ENCODE measurements around the gene FAM174A. TPM values are rescaled to one million over a fixed set of nuclear protein-coding genes. Genes with fewer than 3 reads are reported as not detected.

The FAM174A gene
- total RNA-seq, 4 donors from 2014 or later = 17.4 to 29.5 (median 28.8) TPM

DNA sequence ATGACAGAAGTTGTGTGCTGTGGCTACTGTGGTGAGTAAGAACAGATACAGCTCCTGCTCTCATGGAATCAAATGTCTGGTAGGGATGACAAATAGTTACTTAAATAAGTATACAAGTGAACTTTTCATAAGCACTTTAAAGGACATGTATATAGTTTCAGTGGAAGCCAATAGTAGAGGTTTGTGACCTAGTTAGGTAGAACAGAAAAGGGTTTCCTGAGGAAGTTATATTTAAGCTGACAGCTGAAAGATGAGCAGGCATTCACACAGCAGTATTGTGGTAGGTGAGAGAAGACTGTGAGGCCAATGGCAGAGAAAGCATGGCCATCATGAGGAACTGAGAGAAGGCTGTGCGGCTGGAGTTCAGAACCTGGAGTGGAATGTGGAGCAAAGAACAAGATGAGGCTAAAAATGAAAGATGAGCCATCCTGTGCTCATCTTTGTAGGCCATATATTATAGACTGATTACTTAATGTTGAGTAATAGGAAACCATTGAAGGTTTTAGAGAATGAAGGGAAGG lies 15.4 kb downstream of the FAM174A start:
- Histone ChIP-seq H3K4me1 (peaks cover 0 to 7% (median 0%) of the 10 kb centered on the region in 4 donors), H3K4me3 (no peak overlapping the region), H3K9me3 (no peaks in the 10 kb centered on the region), H3K27ac (replicated peaks in 1 of 4) (no peak overlapping the region), H3K27me3 (no peaks in the 10 kb centered on the region), H3K36me3 (no peaks in the 10 kb centered on the region)
- no peak for DNase-seq (ENCODE audit: extremely low spot score)
- TF ChIP-seq EP300 (IDR thresholded peaks at IDR 0.05) (no peak), POLR2A (IDR thresholded peaks at IDR 0.05; ENCODE audit: low read depth) (no peak), POLR2AphosphoS5 (IDR thresholded peaks at IDR 0.05) (no peak)
- TF ChIP-seq, protein P1, sequence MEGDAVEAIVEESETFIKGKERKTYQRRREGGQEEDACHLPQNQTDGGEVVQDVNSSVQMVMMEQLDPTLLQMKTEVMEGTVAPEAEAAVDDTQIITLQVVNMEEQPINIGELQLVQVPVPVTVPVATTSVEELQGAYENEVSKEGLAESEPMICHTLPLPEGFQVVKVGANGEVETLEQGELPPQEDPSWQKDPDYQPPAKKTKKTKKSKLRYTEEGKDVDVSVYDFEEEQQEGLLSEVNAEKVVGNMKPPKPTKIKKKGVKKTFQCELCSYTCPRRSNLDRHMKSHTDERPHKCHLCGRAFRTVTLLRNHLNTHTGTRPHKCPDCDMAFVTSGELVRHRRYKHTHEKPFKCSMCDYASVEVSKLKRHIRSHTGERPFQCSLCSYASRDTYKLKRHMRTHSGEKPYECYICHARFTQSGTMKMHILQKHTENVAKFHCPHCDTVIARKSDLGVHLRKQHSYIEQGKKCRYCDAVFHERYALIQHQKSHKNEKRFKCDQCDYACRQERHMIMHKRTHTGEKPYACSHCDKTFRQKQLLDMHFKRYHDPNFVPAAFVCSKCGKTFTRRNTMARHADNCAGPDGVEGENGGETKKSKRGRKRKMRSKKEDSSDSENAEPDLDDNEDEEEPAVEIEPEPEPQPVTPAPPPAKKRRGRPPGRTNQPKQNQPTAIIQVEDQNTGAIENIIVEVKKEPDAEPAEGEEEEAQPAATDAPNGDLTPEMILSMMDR (IDR thresholded peaks at IDR 0.05) = no peak
- WGBS = 64% methylated on average over 1 of the region's 1 CpG
- intact Hi-C loops (cut with DNase I) = no loop called here

DNA sequence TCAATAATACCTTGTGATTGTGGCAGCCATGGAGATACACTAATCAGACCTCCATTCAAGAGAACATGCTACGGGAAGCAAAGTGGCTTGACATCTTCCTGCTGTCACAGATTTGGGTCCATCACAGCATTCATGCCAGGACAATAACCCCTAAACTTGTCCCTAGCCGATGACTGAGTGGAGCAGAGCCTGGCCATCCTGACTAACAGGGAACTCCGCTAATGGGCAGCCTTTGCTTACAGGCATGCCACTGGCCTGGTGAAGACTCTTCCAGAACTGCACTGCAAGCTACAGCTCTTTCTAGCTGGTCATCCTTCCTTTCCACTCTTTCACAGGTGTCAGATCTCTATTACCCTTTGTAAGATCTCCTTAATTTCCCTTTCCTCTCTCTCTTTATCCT lies 16.0 kb downstream of the FAM174A start:
- no peak overlapping the region for H3K27ac ChIP-seq (replicated peaks in 1 of 4)
- no peaks in the 10 kb centered on the region for H3K36me3 ChIP-seq
- no peak for DNase-seq (ENCODE audit: extremely low spot score)
- no peaks in the 10 kb centered on the region for H3K9me3 ChIP-seq
- intact Hi-C loops (cut with DNase I) = no loop called here
- 90% methylated on average over 3 of the region's 3 CpGs for WGBS
- no peak for TF ChIP-seq POLR2A (IDR thresholded peaks at IDR 0.05; ENCODE audit: low read depth)
- TF ChIP-seq EP300 (IDR thresholded peaks at IDR 0.05) = no peak
- TF ChIP-seq POLR2AphosphoS5 (IDR thresholded peaks at IDR 0.05) = no peak
- TF ChIP-seq, protein P1 (IDR thresholded peaks at IDR 0.05) = no peak
- peaks cover 0 to 7% (median 0%) of the 10 kb centered on the region in 4 donors for H3K4me1 ChIP-seq
- no peak overlapping the region for H3K4me3 ChIP-seq
- H3K27me3 ChIP-seq = no peaks in the 10 kb centered on the region

DNA sequence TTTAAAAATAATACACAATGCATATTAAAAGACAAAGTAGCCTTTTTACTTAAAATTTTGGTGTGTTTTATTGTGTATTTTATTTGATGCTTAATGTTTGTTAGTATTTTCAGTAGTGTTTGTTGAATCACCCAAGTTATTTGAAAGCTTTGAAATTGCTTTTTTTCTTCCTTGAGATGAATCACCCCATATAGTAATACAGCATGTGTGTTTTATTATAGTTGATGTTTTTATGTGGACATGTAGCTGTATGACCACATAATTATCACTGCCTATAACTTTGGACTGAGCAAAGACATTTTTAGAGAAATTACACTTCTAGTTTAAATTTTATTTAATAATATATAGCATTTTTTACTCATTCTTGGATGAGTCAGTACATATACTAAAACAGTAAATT lies 18.0 kb downstream of the FAM174A start:
- intact Hi-C loops (cut with DNase I) = no loop called here
- TF ChIP-seq, protein P1 (IDR thresholded peaks at IDR 0.05) = no peak
- TF ChIP-seq POLR2AphosphoS5 (IDR thresholded peaks at IDR 0.05) (no peak), EP300 (IDR thresholded peaks at IDR 0.05) (no peak), POLR2A (IDR thresholded peaks at IDR 0.05; ENCODE audit: low read depth) (no peak)
- Histone ChIP-seq H3K27ac (replicated peaks in 1 of 4) (no peak overlapping the region), H3K4me3 (no peak overlapping the region), H3K9me3 (no peaks in the 10 kb centered on the region), H3K27me3 (no peaks in the 10 kb centered on the region), H3K36me3 (no peaks in the 10 kb centered on the region), H3K4me1 (peaks cover 0 to 7% (median 0%) of the 10 kb centered on the region in 4 donors)
- DNase-seq (ENCODE audit: extremely low spot score) = no peak

DNA sequence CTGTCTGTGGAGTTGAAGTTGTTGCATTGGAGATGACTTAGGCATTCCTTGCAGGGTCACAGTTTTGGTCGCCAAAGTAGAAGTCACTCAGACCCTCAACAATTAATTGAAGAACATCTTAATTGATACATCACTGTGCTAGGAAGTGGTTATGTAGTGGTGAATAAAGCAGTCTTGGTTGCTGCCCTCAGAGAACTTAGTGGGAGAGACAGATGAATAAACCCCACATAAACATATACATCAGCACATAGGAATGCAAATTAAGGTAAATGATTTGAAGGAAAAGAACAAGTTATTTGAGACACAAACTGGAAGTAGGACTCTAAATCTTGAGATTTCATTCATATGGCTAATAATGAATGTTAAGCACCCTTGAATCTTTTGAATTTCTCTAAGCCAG lies 25.7 kb downstream of the FAM174A start:
- DNase-seq (ENCODE audit: extremely low spot score) = no peak
- Histone ChIP-seq H3K36me3 (peaks cover 0 to 24% (median 12%) of the 10 kb centered on the region in 4 donors), H3K4me1 (no peaks in the 10 kb centered on the region), H3K4me3 (no peak overlapping the region), H3K9me3 (peaks cover 0 to 7% (median 0%) of the 10 kb centered on the region in 4 donors), H3K27ac (replicated peaks in 1 of 4) (no peak overlapping the region), H3K27me3 (no peaks in the 10 kb centered on the region)
- WGBS = 100% methylated on average over 1 of the region's 1 CpG
- intact Hi-C loops (cut with DNase I) = no loop called here
- TF ChIP-seq EP300 (IDR thresholded peaks at IDR 0.05) (no peak), POLR2AphosphoS5 (IDR thresholded peaks at IDR 0.05) (no peak), POLR2A (IDR thresholded peaks at IDR 0.05; ENCODE audit: low read depth) (no peak)
- TF ChIP-seq, protein P1 (IDR thresholded peaks at IDR 0.05) = no peak

DNA sequence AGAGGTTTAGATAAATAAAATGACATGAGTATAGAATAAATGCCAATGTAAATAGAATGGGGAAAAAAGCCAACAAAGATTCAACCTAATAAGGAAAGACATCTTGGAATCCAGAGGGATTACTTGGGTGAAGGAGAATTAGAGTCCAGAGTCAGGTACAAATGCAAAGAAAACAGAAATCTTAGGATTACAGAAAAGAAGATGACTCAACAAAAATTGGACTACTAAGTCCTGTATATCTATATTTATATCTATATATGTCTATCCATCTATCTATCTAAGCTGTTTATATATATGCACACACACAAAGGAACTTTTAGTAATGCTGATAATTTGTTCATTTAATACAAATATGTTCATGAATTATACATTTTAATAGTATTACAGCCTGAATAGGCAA lies 27.6 kb downstream of the FAM174A start:
- no peak for TF ChIP-seq EP300 (IDR thresholded peaks at IDR 0.05)
- TF ChIP-seq POLR2A (IDR thresholded peaks at IDR 0.05; ENCODE audit: low read depth) = no peak
- no peak for TF ChIP-seq POLR2AphosphoS5 (IDR thresholded peaks at IDR 0.05)
- TF ChIP-seq, protein P1 (IDR thresholded peaks at IDR 0.05) = no peak
- Histone ChIP-seq H3K9me3 (peaks cover 0 to 7% (median 0%) of the 10 kb centered on the region in 4 donors), H3K27me3 (no peaks in the 10 kb centered on the region), H3K27ac (replicated peaks in 1 of 4) (no peak overlapping the region), H3K36me3 (peaks cover 0 to 24% (median 12%) of the 10 kb centered on the region in 4 donors), H3K4me1 (no peaks in the 10 kb centered on the region), H3K4me3 (no peak overlapping the region)
- DNase-seq (ENCODE audit: extremely low spot score) = no peak
- intact Hi-C loops (cut with DNase I) = no loop called here
